Caco-2 (cell line): Measurements from ENCODE around the gene PIBF1. TPM values are rescaled to one million over a fixed set of nuclear protein-coding genes. Genes with fewer than 3 reads are reported as not detected.

ENCODE experiments used
- BruUV-seq: library from RNA; stranded (reverse); fragments of 400-500 nt; replicated peaks from 2 replicates; lab custom pipeline; 2021; lab: Mats Ljungman, UMichigan
- CTCF ChIA-PET: fragments of 300-600 bp; sonication (Branson Sonifier 250); formaldehyde crosslinking; loops from one replicate; lab custom pipeline; 2022; ENCODE audit warnings: antibody characterized with exemption; lab: Charles Lee
- POLR2A ChIA-PET: fragments of 300-600 bp; sonication (Branson Sonifier 250); formaldehyde crosslinking; loops from one replicate; lab custom pipeline; 2022; ENCODE audit warnings: antibody characterized with exemption; lab: Charles Lee
- DNase-seq, 2 experiments: peaks; one replicate each; pipeline versions ENCODE4 v3.0.0 to v3.0.0-alpha.2; 2020 to 2022
- H3K27me3 ChIP-seq: replicated peaks from 2 replicates; pipeline ENCODE4 v1.6.0; 2011; ENCODE audit warnings: low read length; ENCODE audit not compliant: control insufficient read depth, insufficient read depth
- H3K36me3 ChIP-seq: 2 replicates; pipeline ENCODE4 v1.5.1; 2011; ENCODE audit warnings: low read length; ENCODE audit not compliant: control insufficient read depth, insufficient read depth
- H3K4me1 ChIP-seq: fragments of 250-450 bp; sonication (Bioruptor Pico); 2 replicates; pipeline ENCODE4 v1.5.1; 2020; ENCODE audit warnings: mild to moderate bottlenecking
- H3K4me3 ChIP-seq: 2 replicates; pipeline ENCODE4 v1.5.1; 2011; ENCODE audit warnings: low read depth, mild to moderate bottlenecking, control low read depth, low read length
- H3K9me3 ChIP-seq: fragments of 250-450 bp; sonication (Bioruptor Pico); 2 replicates; pipeline ENCODE4 v1.5.1; 2020; ENCODE audit warnings: mild to moderate bottlenecking, moderate library complexity
- H3K27ac Mint-ChIP-seq: one replicate; pipeline ENCODE4 v1.8.0; 2022; ENCODE audit warnings: mixed read lengths; ENCODE audit not compliant: unreplicated experiment
- H3K27me3 Mint-ChIP-seq: one replicate; pipeline ENCODE4 v1.8.0; 2022; ENCODE audit warnings: mixed read lengths; ENCODE audit not compliant: insufficient read depth, unreplicated experiment
- H3K36me3 Mint-ChIP-seq: one replicate; pipeline ENCODE4 v1.8.0; 2022; ENCODE audit warnings: mild to moderate bottlenecking, mixed read lengths; ENCODE audit not compliant: insufficient read depth, unreplicated experiment
- H3K4me1 Mint-ChIP-seq: one replicate; pipeline ENCODE4 v1.8.0; 2022; ENCODE audit warnings: low read depth, mixed read lengths; ENCODE audit not compliant: unreplicated experiment
- H3K4me3 Mint-ChIP-seq: one replicate; pipeline ENCODE4 v1.8.0; 2022; ENCODE audit warnings: mild to moderate bottlenecking, moderate library complexity, mixed read lengths; ENCODE audit not compliant: unreplicated experiment
- H3K9me3 Mint-ChIP-seq: one replicate; pipeline ENCODE4 v1.8.0; 2022; ENCODE audit warnings: mixed read lengths; ENCODE audit not compliant: unreplicated experiment
- intact Hi-C: fragments of 100-400 bp; cut with micrococcal nuclease; formaldehyde crosslinking; loops from one replicate; pipeline ENCODE4 v1.10.0; 2022; ENCODE audit not compliant: unreplicated experiment
- total RNA-seq: library from RNA; stranded (reverse); gene quantifications from 2 replicates; pipeline ENCODE4 v1.2.3, GENCODE V29; 2022
- TF ChIP-seq, protein P1 (sequence below), 2 experiments: fragments of 200-600 bp in 1 of 2; IDR thresholded peaks; 1 replicate in 1 of 2; 2 replicates in 1 of 2; pipeline versions ENCODE4 v1.5.1 to v1.8.0; 2011 to 2022; ENCODE audit warnings: antibody characterized with exemption in 1 of 2, control low read depth in 1 of 2, inconsistent platforms in 1 of 2, low read depth in 1 of 2, low read length in 1 of 2, mild to moderate bottlenecking in 1 of 2, moderate library complexity in 1 of 2; ENCODE audit not compliant: insufficient read depth in 1 of 2, severe bottlenecking in 1 of 2, unreplicated experiment in 1 of 2

PIBF1 gene
- total RNA-seq, 1 experiment from 2014 or later, result 13.4 TPM

DNA sequence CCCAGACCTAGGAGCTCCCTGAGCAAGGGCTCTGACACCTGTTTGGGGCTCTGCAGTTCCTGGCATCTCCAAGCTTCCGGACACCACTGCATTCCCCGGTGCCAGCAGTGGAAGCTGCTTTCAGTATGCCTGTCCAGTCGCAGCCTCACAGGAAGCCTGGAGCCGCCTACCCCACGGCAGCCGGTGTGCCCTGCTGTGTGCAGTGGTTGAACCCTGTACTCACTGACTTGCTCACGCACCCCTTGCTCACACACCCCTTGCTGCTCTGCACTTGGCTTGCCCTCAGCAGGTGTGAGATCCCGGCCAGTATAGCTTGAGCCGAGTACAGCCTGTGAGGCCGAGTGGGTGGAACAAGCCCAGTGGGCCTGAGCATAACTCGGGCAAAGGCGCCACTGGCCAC is 70.3 kb downstream of the PIBF1 start:
- ChIA-PET CTCF (no interaction called here), POLR2A (interaction anchor here (0.6 kb wide), 1 partner anchor 612 kb away, joined by 3 read pairs; no protein-coding TSS in a partner anchor)
- H3K27me3 Mint-ChIP-seq, result no peaks in the 10 kb centered on the region
- H3K27me3 ChIP-seq, result no peaks in the 10 kb centered on the region
- H3K4me3 ChIP-seq, result no peak overlapping the region
- no peaks in the 10 kb centered on the region for H3K4me1 ChIP-seq
- H3K9me3 Mint-ChIP-seq, result no peaks in the 10 kb centered on the region
- TF ChIP-seq, protein P1, sequence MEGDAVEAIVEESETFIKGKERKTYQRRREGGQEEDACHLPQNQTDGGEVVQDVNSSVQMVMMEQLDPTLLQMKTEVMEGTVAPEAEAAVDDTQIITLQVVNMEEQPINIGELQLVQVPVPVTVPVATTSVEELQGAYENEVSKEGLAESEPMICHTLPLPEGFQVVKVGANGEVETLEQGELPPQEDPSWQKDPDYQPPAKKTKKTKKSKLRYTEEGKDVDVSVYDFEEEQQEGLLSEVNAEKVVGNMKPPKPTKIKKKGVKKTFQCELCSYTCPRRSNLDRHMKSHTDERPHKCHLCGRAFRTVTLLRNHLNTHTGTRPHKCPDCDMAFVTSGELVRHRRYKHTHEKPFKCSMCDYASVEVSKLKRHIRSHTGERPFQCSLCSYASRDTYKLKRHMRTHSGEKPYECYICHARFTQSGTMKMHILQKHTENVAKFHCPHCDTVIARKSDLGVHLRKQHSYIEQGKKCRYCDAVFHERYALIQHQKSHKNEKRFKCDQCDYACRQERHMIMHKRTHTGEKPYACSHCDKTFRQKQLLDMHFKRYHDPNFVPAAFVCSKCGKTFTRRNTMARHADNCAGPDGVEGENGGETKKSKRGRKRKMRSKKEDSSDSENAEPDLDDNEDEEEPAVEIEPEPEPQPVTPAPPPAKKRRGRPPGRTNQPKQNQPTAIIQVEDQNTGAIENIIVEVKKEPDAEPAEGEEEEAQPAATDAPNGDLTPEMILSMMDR (IDR thresholded peaks at IDR 0.05; ENCODE audit: insufficient read depth in 1 of 2, low read depth in 1 of 2, low read length in 1 of 2, severe bottlenecking in 1 of 2, unreplicated experiment in 1 of 2), result no peak
- no peaks in the 10 kb centered on the region for H3K4me1 Mint-ChIP-seq
- BruUV-seq, result no TSS peak
- intact Hi-C loops, result no loop called here
- peaks cover 2% of the 10 kb centered on the region; the same call in 1 of the 2 replicates for H3K36me3 ChIP-seq
- H3K27ac Mint-ChIP-seq, result no peak overlapping the region
- H3K9me3 ChIP-seq, result no peaks in the 10 kb centered on the region
- H3K4me3 Mint-ChIP-seq, result no peak overlapping the region
- no peak for DNase-seq
- peaks cover 17% of the 10 kb centered on the region for H3K36me3 Mint-ChIP-seq

DNA sequence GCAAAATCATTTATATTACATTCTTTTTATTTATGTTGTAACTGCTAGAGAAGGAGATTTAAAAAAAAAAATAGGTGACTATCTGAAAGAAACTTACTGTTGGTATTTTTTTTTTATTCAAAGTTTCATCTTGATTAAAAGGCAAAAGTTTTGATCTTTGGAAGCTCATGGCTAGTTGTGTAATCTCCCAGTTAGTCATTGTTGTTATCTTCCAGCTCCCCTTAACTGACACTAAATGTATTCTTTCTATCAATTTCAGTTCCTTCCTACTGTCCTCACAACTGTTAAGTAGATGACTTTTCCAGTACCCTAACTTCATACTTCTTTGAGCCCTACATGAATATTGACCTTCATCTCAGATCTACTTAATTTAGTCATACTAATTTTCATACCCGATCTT is 71.1 kb downstream of the PIBF1 start:
- DNase-seq, result no peak
- H3K27me3 ChIP-seq, result no peaks in the 10 kb centered on the region
- peaks cover 15% of the 10 kb centered on the region for H3K36me3 Mint-ChIP-seq
- no peaks in the 10 kb centered on the region for H3K27me3 Mint-ChIP-seq
- no peaks in the 10 kb centered on the region for H3K9me3 ChIP-seq
- BruUV-seq, result no TSS peak
- intact Hi-C loops, result no loop called here
- H3K4me3 Mint-ChIP-seq, result no peak overlapping the region
- H3K36me3 ChIP-seq, result peaks cover 2% of the 10 kb centered on the region; the same call in 1 of the 2 replicates
- CTCF ChIA-PET, result no interaction called here
- no peak overlapping the region for H3K4me3 ChIP-seq
- no peaks in the 10 kb centered on the region for H3K4me1 ChIP-seq
- no peaks in the 10 kb centered on the region for H3K4me1 Mint-ChIP-seq
- H3K9me3 Mint-ChIP-seq, result no peaks in the 10 kb centered on the region
- no peak overlapping the region for H3K27ac Mint-ChIP-seq
- TF ChIP-seq, protein P1 (IDR thresholded peaks at IDR 0.05; ENCODE audit: insufficient read depth in 1 of 2, low read depth in 1 of 2, low read length in 1 of 2, severe bottlenecking in 1 of 2, unreplicated experiment in 1 of 2), result no peak
- POLR2A ChIA-PET, result no interaction called here

DNA sequence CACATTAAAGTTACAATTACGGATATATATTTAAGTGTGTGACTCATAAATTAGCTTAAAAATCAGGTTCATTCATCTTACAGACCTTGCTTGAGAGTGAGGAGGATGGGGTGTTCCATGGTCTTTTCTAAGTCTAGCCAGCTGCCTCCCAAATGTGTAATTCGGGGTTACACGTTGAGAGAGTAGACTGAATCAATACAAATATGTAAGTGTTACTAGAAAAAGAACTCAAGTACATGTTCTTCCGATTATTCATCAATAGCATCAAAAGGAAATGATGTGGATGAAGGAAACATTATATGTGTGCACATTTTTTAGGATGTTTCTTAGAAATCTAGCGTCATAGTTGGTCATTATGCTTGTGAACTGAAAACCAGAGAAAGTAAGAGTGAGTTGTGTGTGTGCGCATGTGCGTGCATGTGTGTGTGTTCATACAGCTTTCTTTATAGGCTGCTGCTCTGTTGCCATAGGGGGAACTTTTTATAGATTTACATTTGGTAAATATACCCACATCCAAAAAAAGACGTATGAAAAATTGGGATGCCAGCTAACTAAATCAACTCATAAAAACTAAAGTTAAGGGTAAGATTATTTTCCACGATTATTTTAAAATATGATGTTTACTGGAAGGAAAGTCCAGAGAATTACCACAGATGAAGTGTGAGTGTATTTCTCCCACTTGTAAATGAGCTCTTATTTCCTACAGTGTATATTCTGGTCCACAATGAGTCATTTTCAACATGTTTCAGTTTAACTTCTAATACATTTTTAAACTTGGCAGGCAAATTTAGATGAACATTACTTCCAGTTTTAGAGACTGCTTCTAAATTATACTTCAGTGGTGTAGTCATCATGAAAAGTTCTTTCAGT is 82.4 kb downstream of the PIBF1 start:
- ChIA-PET CTCF (no interaction called here), POLR2A (no interaction called here)
- Mint-ChIP-seq H3K4me1 (no peaks in the 10 kb centered on the region), H3K4me3 (no peak overlapping the region), H3K36me3 (no peaks in the 10 kb centered on the region), H3K9me3 (no peaks in the 10 kb centered on the region), H3K27ac (no peak overlapping the region), H3K27me3 (no peaks in the 10 kb centered on the region)
- Histone ChIP-seq H3K27me3 (no peaks in the 10 kb centered on the region), H3K36me3 (peaks cover 1% of the 10 kb centered on the region; the same call in 1 of the 2 replicates), H3K9me3 (no peaks in the 10 kb centered on the region), H3K4me3 (no peak overlapping the region), H3K4me1 (no peaks in the 10 kb centered on the region)
- TF ChIP-seq, protein P1 (IDR thresholded peaks at IDR 0.05; ENCODE audit: insufficient read depth in 1 of 2, low read depth in 1 of 2, low read length in 1 of 2, severe bottlenecking in 1 of 2, unreplicated experiment in 1 of 2), result no peak
- BruUV-seq, result no TSS peak
- intact Hi-C loops, result no loop called here
- no peak for DNase-seq
